GM12878 (cell line): Measurements from ENCODE around the gene NR2F6. TPM values are rescaled to one million over a fixed set of nuclear protein-coding genes. Genes with fewer than 3 reads are reported as not detected.

Experiments
- ASH2L ChIP-seq: fragments of 300-600, 200-600 bp; sonication (generic); IDR thresholded peaks from 2 replicates; pipeline ENCODE4 v1.6.1; 2017; ENCODE audit warnings: low read depth, mild to moderate bottlenecking, borderline replicate concordance
- BHLHE40 ChIP-seq, 2 experiments: fragments of 450-650 bp in 1 of 2; IDR thresholded peaks; 2 replicates each; pipeline ENCODE4 v1.6.1; 2011 to 2017; ENCODE audit warnings: low read depth in 2 of 2, borderline replicate concordance in 1 of 2, improper control_type of control experiment in 1 of 2, low read length in 1 of 2, mild to moderate bottlenecking in 1 of 2
- BRCA1 ChIP-seq: IDR thresholded peaks from 2 replicates; pipeline ENCODE4 v1.6.1; 2011; ENCODE audit warnings: low read depth, low read length, improper control_type of control experiment
- CBX3 ChIP-seq: fragments of 200-600 bp; sonication (generic); IDR thresholded peaks from 2 replicates; pipeline ENCODE4 v1.6.1; 2016; ENCODE audit warnings: low read depth, borderline replicate concordance
- CBX5 ChIP-seq: sonication (generic); IDR thresholded peaks from 2 replicates; pipeline ENCODE4 v1.6.1; 2016; ENCODE audit warnings: low read depth, moderate library complexity, mild to moderate bottlenecking, inconsistent platforms
- CHD4 ChIP-seq: fragments of 200-600 bp; sonication (generic); IDR thresholded peaks from 2 replicates; pipeline ENCODE4 v1.6.1; 2016; ENCODE audit warnings: mild to moderate bottlenecking
- CREM ChIP-seq: IDR thresholded peaks from 2 replicates; pipeline ENCODE4 v1.6.1; 2014; ENCODE audit warnings: antibody characterized with exemption, low read depth
- DPF2 ChIP-seq: fragments of 450-650 bp; IDR thresholded peaks from 2 replicates; pipeline ENCODE4 v1.6.1; 2017; ENCODE audit warnings: mild to moderate bottlenecking
- HDAC2 ChIP-seq: fragments of 200-600 bp; sonication (generic); IDR thresholded peaks from 2 replicates; pipeline ENCODE4 v1.6.1; 2017
- MEF2B ChIP-seq: fragments of 450-650 bp; IDR thresholded peaks from 2 replicates; pipeline ENCODE4 v1.6.1; 2018; ENCODE audit warnings: mild to moderate bottlenecking, moderate library complexity; ENCODE audit not compliant: partially characterized antibody, poor library complexity, severe bottlenecking
- MTA2 ChIP-seq: fragments of 450-650 bp; IDR thresholded peaks from 2 replicates; pipeline ENCODE4 v1.6.1; 2016; ENCODE audit warnings: low read depth, mild to moderate bottlenecking, moderate library complexity
- MTA3 ChIP-seq: IDR thresholded peaks from 2 replicates; pipeline ENCODE4 v1.6.1; 2012; ENCODE audit warnings: low read length, inconsistent platforms, borderline replicate concordance
- NFXL1 ChIP-seq: fragments of 450-650 bp; IDR thresholded peaks from 2 replicates; pipeline ENCODE4 v1.6.1; 2017; ENCODE audit warnings: antibody characterized with exemption, mild to moderate bottlenecking, borderline replicate concordance
- NR2F1 ChIP-seq: fragments of 450-650 bp; conservative IDR thresholded peaks from 2 replicates; pipeline ENCODE4 v1.6.1; 2017; ENCODE audit warnings: mild to moderate bottlenecking
- NRF1 ChIP-seq: conservative IDR thresholded peaks from 2 replicates; pipeline ENCODE4 v1.6.1; 2011; ENCODE audit warnings: mild to moderate bottlenecking, low read depth, low read length, improper control_type of control experiment
- RCOR1 ChIP-seq: conservative IDR thresholded peaks from 2 replicates; pipeline ENCODE4 v1.6.1; 2012; ENCODE audit warnings: low read depth, low read length, improper control_type of control experiment
- RELA ChIP-seq: fragments of 450-650 bp; IDR thresholded peaks from 2 replicates; pipeline ENCODE4 v1.8.0; 2014; ENCODE audit warnings: borderline replicate concordance; ENCODE audit not compliant: partially characterized antibody
- SMARCA5 ChIP-seq: fragments of 450-650 bp; IDR thresholded peaks from 2 replicates; pipeline ENCODE4 v1.6.1; 2017; ENCODE audit warnings: mild to moderate bottlenecking
- STAT1 ChIP-seq: fragments of 450-650 bp; conservative IDR thresholded peaks from 2 replicates; pipeline ENCODE4 v1.6.1; 2014; ENCODE audit warnings: antibody characterized with exemption, mild to moderate bottlenecking
- STAT3 ChIP-seq: IDR thresholded peaks from 2 replicates; pipeline ENCODE4 v1.6.1; 2011; ENCODE audit warnings: low read depth, low read length, improper control_type of control experiment
- TBL1XR1 ChIP-seq: IDR thresholded peaks from 2 replicates; pipeline ENCODE4 v1.6.1; 2012; ENCODE audit warnings: low read depth, low read length, improper control_type of control experiment
- ZNF207 ChIP-seq: fragments of 450-650 bp; IDR thresholded peaks from 2 replicates; pipeline ENCODE4 v1.6.1; 2014; ENCODE audit warnings: antibody characterized with exemption, mild to moderate bottlenecking, borderline replicate concordance
- polyA plus RNA-seq, 11 experiments: library from polyadenylated mRNA; depleted of rRNA in 4 of 11; unstranded in 6 of 11; stranded (reverse) in 5 of 11; fragments of >200 nt; fragmentation: Nextera tagmentation in 4 of 11; fragmentation: Illumina TruSeq in 1 of 11; extraction: Ambion mirVana in 4 of 11; extraction: Trizol in 1 of 11; gene quantifications; 1 replicate in 1 of 11; 2 replicates in 10 of 11; pipeline versions ENCODE4 v1.2.1 to v1.2.3, GENCODE V29; 2011 to 2016; ENCODE audit warnings: inconsistent platforms in 2 of 11, missing spikeins in 2 of 11, low read depth in 1 of 11
- total RNA-seq, 4 experiments: library from RNA; depleted of rRNA in 3 of 4; stranded (reverse); fragments of >200 nt in 3 of 4; fragmentation: Illumina TruSeq in 1 of 4; extraction: Trizol in 1 of 4; gene quantifications; 2 replicates each; pipeline versions ENCODE4 v1.2.1 to v1.2.3, GENCODE V29; 2013 to 2021
- TF ChIP-seq, protein P1 (sequence below): fragments of 450-650 bp; IDR thresholded peaks from 2 replicates; pipeline ENCODE4 v1.6.1; 2017; ENCODE audit warnings: mild to moderate bottlenecking, moderate library complexity
- TF ChIP-seq, protein P2 (sequence below): fragments of 450-650 bp; IDR thresholded peaks from 2 replicates; pipeline ENCODE4 v1.6.1; 2017; ENCODE audit warnings: mild to moderate bottlenecking, moderate library complexity

NR2F6 gene
- total and polyA plus RNA-seq, 10 of the 15 experiments (the other 5 are each of a cell fraction or from before 2014, with no cell fraction given): 0.18 to 15.5 (median 6.1) TPM

GRCh38 chr19:17281391-17282304, 35.9 kb upstream of the NR2F6 start, which contains the start of gene ANKLE1 (continued):
- TF ChIP-seq, protein P1, sequence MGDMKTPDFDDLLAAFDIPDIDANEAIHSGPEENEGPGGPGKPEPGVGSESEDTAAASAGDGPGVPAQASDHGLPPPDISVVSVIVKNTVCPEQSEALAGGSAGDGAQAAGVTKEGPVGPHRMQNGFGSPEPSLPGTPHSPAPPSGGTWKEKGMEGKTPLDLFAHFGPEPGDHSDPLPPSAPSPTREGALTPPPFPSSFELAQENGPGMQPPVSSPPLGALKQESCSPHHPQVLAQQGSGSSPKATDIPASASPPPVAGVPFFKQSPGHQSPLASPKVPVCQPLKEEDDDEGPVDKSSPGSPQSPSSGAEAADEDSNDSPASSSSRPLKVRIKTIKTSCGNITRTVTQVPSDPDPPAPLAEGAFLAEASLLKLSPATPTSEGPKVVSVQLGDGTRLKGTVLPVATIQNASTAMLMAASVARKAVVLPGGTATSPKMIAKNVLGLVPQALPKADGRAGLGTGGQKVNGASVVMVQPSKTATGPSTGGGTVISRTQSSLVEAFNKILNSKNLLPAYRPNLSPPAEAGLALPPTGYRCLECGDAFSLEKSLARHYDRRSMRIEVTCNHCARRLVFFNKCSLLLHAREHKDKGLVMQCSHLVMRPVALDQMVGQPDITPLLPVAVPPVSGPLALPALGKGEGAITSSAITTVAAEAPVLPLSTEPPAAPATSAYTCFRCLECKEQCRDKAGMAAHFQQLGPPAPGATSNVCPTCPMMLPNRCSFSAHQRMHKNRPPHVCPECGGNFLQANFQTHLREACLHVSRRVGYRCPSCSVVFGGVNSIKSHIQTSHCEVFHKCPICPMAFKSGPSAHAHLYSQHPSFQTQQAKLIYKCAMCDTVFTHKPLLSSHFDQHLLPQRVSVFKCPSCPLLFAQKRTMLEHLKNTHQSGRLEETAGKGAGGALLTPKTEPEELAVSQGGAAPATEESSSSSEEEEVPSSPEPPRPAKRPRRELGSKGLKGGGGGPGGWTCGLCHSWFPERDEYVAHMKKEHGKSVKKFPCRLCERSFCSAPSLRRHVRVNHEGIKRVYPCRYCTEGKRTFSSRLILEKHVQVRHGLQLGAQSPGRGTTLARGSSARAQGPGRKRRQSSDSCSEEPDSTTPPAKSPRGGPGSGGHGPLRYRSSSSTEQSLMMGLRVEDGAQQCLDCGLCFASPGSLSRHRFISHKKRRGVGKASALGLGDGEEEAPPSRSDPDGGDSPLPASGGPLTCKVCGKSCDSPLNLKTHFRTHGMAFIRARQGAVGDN: peak; percentile 63
- TF ChIP-seq MEF2B (peak; percentile 5), ASH2L (no peak), RCOR1 (no peak), NFXL1 (no peak), SMARCA5 (peak; percentile 50; the same call in 1 of the 2 replicates), NRF1 (0 out of 2 replicates have a peak, but pooled peaks have one; percentile 28), NR2F1 (0 out of 2 replicates have a peak, but pooled peaks have one; percentile 43), CREM (0 out of 2 replicates have a peak, but pooled peaks have one; percentile 21), STAT3 (no peak), CBX5 (no peak), DPF2 (no peak), HDAC2 (no peak), MTA2 (peak; percentile 31; the same call in 1 of the 2 replicates), CBX3 (no peak), MTA3 (no peak), STAT1 (no peak), RELA (no peak), TBL1XR1 (no peak), CHD4 (no peak), BRCA1 (no peak), ZNF207 (0 out of 2 replicates have a peak, but pooled peaks have one; percentile 30), BHLHE40 (IDR thresholded peaks at IDR 0.05; ENCODE audit: borderline replicate concordance in 1 of 2, low read depth in 2 of 2, low read length in 1 of 2) (0 out of 4 replicates have a peak, but pooled peaks of 1 of the 2 experiments have one; percentile 38)
- TF ChIP-seq, protein P2, sequence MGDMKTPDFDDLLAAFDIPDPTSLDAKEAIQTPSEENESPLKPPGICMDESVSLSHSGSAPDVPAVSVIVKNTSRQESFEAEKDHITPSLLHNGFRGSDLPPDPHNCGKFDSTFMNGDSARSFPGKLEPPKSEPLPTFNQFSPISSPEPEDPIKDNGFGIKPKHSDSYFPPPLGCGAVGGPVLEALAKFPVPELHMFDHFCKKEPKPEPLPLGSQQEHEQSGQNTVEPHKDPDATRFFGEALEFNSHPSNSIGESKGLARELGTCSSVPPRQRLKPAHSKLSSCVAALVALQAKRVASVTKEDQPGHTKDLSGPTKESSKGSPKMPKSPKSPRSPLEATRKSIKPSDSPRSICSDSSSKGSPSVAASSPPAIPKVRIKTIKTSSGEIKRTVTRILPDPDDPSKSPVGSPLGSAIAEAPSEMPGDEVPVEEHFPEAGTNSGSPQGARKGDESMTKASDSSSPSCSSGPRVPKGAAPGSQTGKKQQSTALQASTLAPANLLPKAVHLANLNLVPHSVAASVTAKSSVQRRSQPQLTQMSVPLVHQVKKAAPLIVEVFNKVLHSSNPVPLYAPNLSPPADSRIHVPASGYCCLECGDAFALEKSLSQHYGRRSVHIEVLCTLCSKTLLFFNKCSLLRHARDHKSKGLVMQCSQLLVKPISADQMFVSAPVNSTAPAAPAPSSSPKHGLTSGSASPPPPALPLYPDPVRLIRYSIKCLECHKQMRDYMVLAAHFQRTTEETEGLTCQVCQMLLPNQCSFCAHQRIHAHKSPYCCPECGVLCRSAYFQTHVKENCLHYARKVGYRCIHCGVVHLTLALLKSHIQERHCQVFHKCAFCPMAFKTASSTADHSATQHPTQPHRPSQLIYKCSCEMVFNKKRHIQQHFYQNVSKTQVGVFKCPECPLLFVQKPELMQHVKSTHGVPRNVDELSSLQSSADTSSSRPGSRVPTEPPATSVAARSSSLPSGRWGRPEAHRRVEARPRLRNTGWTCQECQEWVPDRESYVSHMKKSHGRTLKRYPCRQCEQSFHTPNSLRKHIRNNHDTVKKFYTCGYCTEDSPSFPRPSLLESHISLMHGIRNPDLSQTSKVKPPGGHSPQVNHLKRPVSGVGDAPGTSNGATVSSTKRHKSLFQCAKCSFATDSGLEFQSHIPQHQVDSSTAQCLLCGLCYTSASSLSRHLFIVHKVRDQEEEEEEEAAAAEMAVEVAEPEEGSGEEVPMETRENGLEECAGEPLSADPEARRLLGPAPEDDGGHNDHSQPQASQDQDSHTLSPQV: no peak
